PC-9 (cell line): ENCODE measurements around the gene TMEM217. TPM values are rescaled to one million over a fixed set of nuclear protein-coding genes. Genes with fewer than 3 reads are reported as not detected.
A peak's percentile ranks its signal among the peaks of the same experiment; 100 is the strongest.

Source experiments
- BruUV-seq: library from RNA; stranded (reverse); fragments of 400-500 nt; replicated peaks from 2 replicates; lab custom pipeline; 2021; lab: Mats Ljungman, UMichigan
- CTCF ChIA-PET: fragments of 300-600 bp; sonication (Branson Sonifier 250); formaldehyde crosslinking; loops from one replicate; lab custom pipeline; 2022; ENCODE audit warnings: antibody characterized with exemption; lab: Charles Lee
- POLR2A ChIA-PET: fragments of 300-600 bp; sonication (Branson Sonifier 250); formaldehyde crosslinking; loops from one replicate; lab custom pipeline; 2022; ENCODE audit warnings: antibody characterized with exemption; ENCODE audit not compliant: unreplicated experiment; lab: Charles Lee
- DNase-seq, 2 experiments: peaks; one replicate each; pipeline versions ENCODE4 v3.0.0 to v3.0.0-alpha.2; 2015 to 2022; ENCODE audit warnings: mixed read lengths in 1 of 2
- H2AFZ ChIP-seq: fragments of 200-600 bp; sonication (generic); 2 replicates; pipeline ENCODE4 v1.8.1; 2017; ENCODE audit warnings: antibody characterized with exemption
- H3F3A ChIP-seq: fragments of 200-600 bp; sonication (generic); 2 replicates; pipeline ENCODE4 v1.8.1; 2017; ENCODE audit warnings: antibody characterized with exemption, mild to moderate bottlenecking, low read depth; ENCODE audit not compliant: insufficient read depth
- H3K27ac ChIP-seq: fragments of 200-600 bp; sonication (generic); 2 replicates; pipeline ENCODE4 v1.6.1; 2016; ENCODE audit warnings: mixed run types
- H3K27me3 ChIP-seq: fragments of 200-600 bp; sonication (generic); 2 replicates; pipeline ENCODE4 v1.6.1; 2016; ENCODE audit warnings: low read depth, mixed run types; ENCODE audit not compliant: insufficient read depth
- H3K36me3 ChIP-seq: fragments of 200-600 bp; sonication (generic); 2 replicates; pipeline ENCODE4 v1.6.1; 2016; ENCODE audit warnings: low read depth, mixed run types
- H3K4me1 ChIP-seq: fragments of 200-600 bp; sonication (generic); replicated peaks from 2 replicates; pipeline ENCODE4 v1.6.1; 2016; ENCODE audit warnings: mixed run types; ENCODE audit not compliant: insufficient read depth
- H3K4me2 ChIP-seq: fragments of 200-600 bp; sonication (generic); 2 replicates; pipeline ENCODE4 v1.6.1; 2017; ENCODE audit warnings: mixed run types
- H3K4me3 ChIP-seq: fragments of 200-600 bp; sonication (generic); 2 replicates; pipeline ENCODE4 v1.6.1; 2016; ENCODE audit warnings: mixed run types
- H3K79me2 ChIP-seq: fragments of 200-600 bp; sonication (generic); 2 replicates; pipeline ENCODE4 v1.6.1; 2017; ENCODE audit warnings: low read depth, mixed run types
- H3K9me2 ChIP-seq: fragments of 200-600 bp; sonication (generic); 2 replicates; pipeline ENCODE4 v1.8.1; 2017; ENCODE audit warnings: mild to moderate bottlenecking; ENCODE audit not compliant: insufficient read depth
- H3K9me3 ChIP-seq: fragments of 200-600 bp; sonication (generic); 2 replicates; pipeline ENCODE4 v1.8.1; 2016; ENCODE audit warnings: low read depth; ENCODE audit not compliant: insufficient read depth
- H4K20me1 ChIP-seq: fragments of 200-600 bp; sonication (generic); 2 replicates; pipeline ENCODE4 v1.8.1; 2017; ENCODE audit not compliant: insufficient read depth
- EZH2 ChIP-seq: fragments of 200-600 bp; sonication (generic); IDR thresholded peaks from 2 replicates; pipeline ENCODE4 v1.8.0; 2017; ENCODE audit warnings: antibody characterized with exemption, low read depth
- intact Hi-C: fragments of 100-400 bp; cut with micrococcal nuclease; formaldehyde crosslinking; loops from one replicate; pipeline ENCODE4 v1.10.0; 2022; ENCODE audit not compliant: unreplicated experiment
- total RNA-seq: library from RNA; stranded (reverse); gene quantifications from 2 replicates; pipeline ENCODE4 v1.2.3, GENCODE V29; 2021
- TF ChIP-seq, protein P1 (sequence below): fragments of 200-600 bp; sonication (generic); conservative IDR thresholded peaks from 2 replicates; pipeline ENCODE4 v1.6.1; 2017; ENCODE audit warnings: mixed run types, antibody characterized with exemption, mild to moderate bottlenecking, moderate library complexity

Gene TMEM217
- total RNA-seq, 1 experiment from 2014 or later, result 4.9 TPM

DNA sequence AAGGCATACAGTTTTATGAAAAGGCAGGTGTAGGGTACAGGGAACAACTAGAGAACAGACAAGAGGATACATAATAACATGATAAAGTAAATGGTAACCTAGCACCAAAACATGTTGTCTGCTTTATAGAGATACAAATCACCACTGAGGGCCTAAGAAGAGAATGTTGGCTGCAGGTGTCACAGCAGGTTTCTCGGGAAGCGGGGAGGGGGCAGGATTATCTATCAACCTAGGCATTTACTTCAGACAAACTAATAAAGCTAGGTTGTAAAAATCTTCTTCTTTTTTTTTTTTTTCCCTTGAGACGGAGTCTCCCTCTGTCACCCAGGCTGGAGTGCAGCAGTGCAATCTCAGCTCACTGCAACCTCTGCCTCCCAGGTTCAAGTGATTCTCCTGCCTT lies 65.3 kb downstream of the TMEM217 start:
- CTCF ChIA-PET, result no interaction called here
- Histone ChIP-seq H3K9me2 (no peaks in the 10 kb centered on the region), H3K27me3 (no peaks in the 10 kb centered on the region), H4K20me1 (no peaks in the 10 kb centered on the region), H3K27ac (no peak overlapping the region), H3F3A (peaks cover 19% of the 10 kb centered on the region), H3K9me3 (no peaks in the 10 kb centered on the region), H3K4me3 (no peak overlapping the region), H3K79me2 (no peaks in the 10 kb centered on the region), H2AFZ (no peak overlapping the region), H3K4me1 (peaks cover 8% of the 10 kb centered on the region; the same call in 1 of the 2 replicates), H3K36me3 (no peaks in the 10 kb centered on the region), H3K4me2 (no peak overlapping the region)
- TF ChIP-seq, protein P1, sequence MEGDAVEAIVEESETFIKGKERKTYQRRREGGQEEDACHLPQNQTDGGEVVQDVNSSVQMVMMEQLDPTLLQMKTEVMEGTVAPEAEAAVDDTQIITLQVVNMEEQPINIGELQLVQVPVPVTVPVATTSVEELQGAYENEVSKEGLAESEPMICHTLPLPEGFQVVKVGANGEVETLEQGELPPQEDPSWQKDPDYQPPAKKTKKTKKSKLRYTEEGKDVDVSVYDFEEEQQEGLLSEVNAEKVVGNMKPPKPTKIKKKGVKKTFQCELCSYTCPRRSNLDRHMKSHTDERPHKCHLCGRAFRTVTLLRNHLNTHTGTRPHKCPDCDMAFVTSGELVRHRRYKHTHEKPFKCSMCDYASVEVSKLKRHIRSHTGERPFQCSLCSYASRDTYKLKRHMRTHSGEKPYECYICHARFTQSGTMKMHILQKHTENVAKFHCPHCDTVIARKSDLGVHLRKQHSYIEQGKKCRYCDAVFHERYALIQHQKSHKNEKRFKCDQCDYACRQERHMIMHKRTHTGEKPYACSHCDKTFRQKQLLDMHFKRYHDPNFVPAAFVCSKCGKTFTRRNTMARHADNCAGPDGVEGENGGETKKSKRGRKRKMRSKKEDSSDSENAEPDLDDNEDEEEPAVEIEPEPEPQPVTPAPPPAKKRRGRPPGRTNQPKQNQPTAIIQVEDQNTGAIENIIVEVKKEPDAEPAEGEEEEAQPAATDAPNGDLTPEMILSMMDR, result no peak
- TF ChIP-seq EZH2, result no peak
- POLR2A ChIA-PET, result interaction anchor here (0.7 to 0.8 kb wide), 2 partner anchors 994 to 1286 kb away, joined by 8 to 17 read pairs; no protein-coding TSS in a partner anchor
- no peak for DNase-seq
- intact Hi-C loops, result no loop called here
- BruUV-seq, result no TSS peak

DNA sequence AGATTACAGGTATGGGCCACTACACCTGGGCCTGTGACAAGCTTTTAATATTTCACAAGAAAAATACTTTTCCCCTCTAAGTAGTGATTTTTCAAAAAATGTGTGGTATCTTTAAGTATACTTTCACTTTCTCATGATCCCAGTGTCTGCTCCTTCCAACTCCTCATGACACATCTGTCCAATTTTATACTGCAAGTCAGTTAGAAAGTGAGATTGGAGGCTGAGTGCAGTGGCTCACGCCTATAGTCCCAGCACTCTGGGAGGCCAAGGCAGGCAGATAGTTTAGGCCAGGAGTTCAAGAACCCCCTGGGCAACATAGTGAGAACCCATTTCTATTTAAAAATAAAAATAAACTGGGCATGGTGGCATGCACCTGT lies 67.8 kb downstream of the TMEM217 start:
- Histone ChIP-seq H3F3A (peaks cover 19% of the 10 kb centered on the region), H2AFZ (no peak overlapping the region), H3K27me3 (no peaks in the 10 kb centered on the region), H3K36me3 (no peaks in the 10 kb centered on the region), H3K79me2 (no peaks in the 10 kb centered on the region), H4K20me1 (no peaks in the 10 kb centered on the region), H3K9me2 (no peaks in the 10 kb centered on the region), H3K4me3 (no peak overlapping the region), H3K9me3 (no peaks in the 10 kb centered on the region), H3K4me1 (peaks cover 8% of the 10 kb centered on the region; the same call in 1 of the 2 replicates), H3K4me2 (no peak overlapping the region), H3K27ac (peak overlapping the region; percentile 40)
- no peak for DNase-seq
- no peak for TF ChIP-seq EZH2
- TF ChIP-seq, protein P1, result no peak
- POLR2A ChIA-PET, result interaction anchor here (0.6 kb wide), 1 partner anchor 15 kb away, joined by 6 read pairs; no protein-coding TSS in a partner anchor
- CTCF ChIA-PET, result interaction anchor here (0.7 kb wide), 1 partner anchor 158 kb away, joined by 6 read pairs; no protein-coding TSS in a partner anchor
- no TSS peak for BruUV-seq
- intact Hi-C loops, result no loop called here

DNA sequence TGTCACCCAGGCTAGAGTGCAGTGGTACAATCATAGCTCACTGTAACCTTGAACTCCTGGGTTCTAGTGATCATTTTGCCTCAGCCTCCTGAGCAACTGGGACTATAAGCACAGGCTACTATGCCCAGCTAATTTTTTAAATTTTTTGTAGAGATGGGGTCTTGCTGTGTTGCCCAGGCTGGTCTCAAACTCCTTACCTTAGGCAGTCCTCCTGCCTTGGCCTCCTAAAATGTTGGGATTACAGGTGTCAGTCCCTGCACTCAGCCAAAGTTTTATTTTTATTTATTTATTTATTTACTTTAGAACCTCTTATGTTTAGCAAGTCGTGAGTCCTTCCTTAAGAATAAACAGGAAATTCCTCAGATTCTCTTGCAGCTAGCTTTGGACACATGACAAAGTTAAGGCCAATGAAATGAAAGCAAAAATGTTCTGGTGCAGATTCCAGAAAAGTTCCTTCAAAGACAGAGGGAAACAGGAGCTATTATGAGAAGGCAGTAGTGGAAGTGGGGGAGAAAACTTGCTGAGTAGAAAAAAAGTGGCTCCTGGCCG lies 68.9 kb downstream of the TMEM217 start:
- TF ChIP-seq, protein P1, result no peak
- TF ChIP-seq EZH2, result no peak
- intact Hi-C loops, result no loop called here
- H2AFZ ChIP-seq, result no peak overlapping the region
- ChIA-PET CTCF (interaction anchor here (0.6 to 0.7 kb wide), 2 partner anchors 9 to 164 kb away, joined by 3 read pairs; no protein-coding TSS in a partner anchor), POLR2A (interaction anchor here (0.6 kb wide), 2 partner anchors 54 to 174 kb away, joined by 3 to 5 read pairs; no protein-coding TSS in a partner anchor)
- H3K4me1 ChIP-seq, result peaks cover 8% of the 10 kb centered on the region; the same call in 1 of the 2 replicates
- BruUV-seq, result no TSS peak
- H3F3A ChIP-seq, result peaks cover 19% of the 10 kb centered on the region
- peak overlapping the region; percentile 49; the same call in 1 of the 2 replicates for H3K27ac ChIP-seq
- H3K4me3 ChIP-seq, result no peak overlapping the region
- H3K9me2 ChIP-seq, result no peaks in the 10 kb centered on the region
- H3K36me3 ChIP-seq, result no peaks in the 10 kb centered on the region
- no peaks in the 10 kb centered on the region for H3K79me2 ChIP-seq
- DNase-seq, result no peak
- H3K9me3 ChIP-seq, result no peaks in the 10 kb centered on the region
- no peaks in the 10 kb centered on the region for H3K27me3 ChIP-seq
- H3K4me2 ChIP-seq, result no peak overlapping the region
- H4K20me1 ChIP-seq, result no peaks in the 10 kb centered on the region
